Activated T-helper 1 cell treated with anti-CD3 and anti-CD28 coated beads, Interleukin-12 subunit alpha, Interleukin-12 subunit beta, Interleukin-2, Interleukin-4 antibody, amounts not matched to agents 30 ng/mL and 10 ng/mL and 1 ng/mL, durations not matched to agents 14 hours and 24 hours and 36 hours (primary cell): ENCODE results near the gene AKT3. TPM values are rescaled to one million over a fixed set of nuclear protein-coding genes. Genes with fewer than 3 reads are reported as not detected.
A peak's percentile ranks its signal among the peaks of the same experiment; 100 is the strongest.

ENCODE experiments used
- DNase-seq: peaks from one replicate; pipeline ENCODE4 v3.0.0; 2021; ENCODE audit warnings: low spot score
- H3K27ac Mint-ChIP-seq: one replicate; pipeline ENCODE4 v1.8.0; 2021; ENCODE audit warnings: mild to moderate bottlenecking, mixed read lengths
- H3K27me3 Mint-ChIP-seq: one replicate; pipeline ENCODE4 v1.8.0; 2022; ENCODE audit warnings: mild to moderate bottlenecking, moderate library complexity, mixed read lengths; ENCODE audit not compliant: insufficient read depth
- H3K36me3 Mint-ChIP-seq: one replicate; pipeline ENCODE4 v1.8.0; 2021; ENCODE audit warnings: low read depth, mixed read lengths
- H3K4me1 Mint-ChIP-seq: one replicate; pipeline ENCODE4 v1.8.0; 2021; ENCODE audit warnings: low read depth, mixed read lengths
- H3K4me3 Mint-ChIP-seq: one replicate; pipeline ENCODE4 v1.8.0; 2021; ENCODE audit warnings: mild to moderate bottlenecking, moderate library complexity, mixed read lengths
- H3K9me3 Mint-ChIP-seq: one replicate; pipeline ENCODE4 v1.8.0; 2021; ENCODE audit warnings: mixed read lengths
- intact Hi-C: fragments of 100-400 bp; cut with micrococcal nuclease; formaldehyde crosslinking; loops from one replicate; pipeline ENCODE4 v1.15.1; 2024
- total RNA-seq: library from RNA; stranded (reverse); gene quantifications from 2 replicates; pipeline ENCODE4 v1.2.3, GENCODE V29; 2022

The AKT3 gene
- total RNA-seq, 1 donor from 2014 or later: 40.1 TPM

DNA sequence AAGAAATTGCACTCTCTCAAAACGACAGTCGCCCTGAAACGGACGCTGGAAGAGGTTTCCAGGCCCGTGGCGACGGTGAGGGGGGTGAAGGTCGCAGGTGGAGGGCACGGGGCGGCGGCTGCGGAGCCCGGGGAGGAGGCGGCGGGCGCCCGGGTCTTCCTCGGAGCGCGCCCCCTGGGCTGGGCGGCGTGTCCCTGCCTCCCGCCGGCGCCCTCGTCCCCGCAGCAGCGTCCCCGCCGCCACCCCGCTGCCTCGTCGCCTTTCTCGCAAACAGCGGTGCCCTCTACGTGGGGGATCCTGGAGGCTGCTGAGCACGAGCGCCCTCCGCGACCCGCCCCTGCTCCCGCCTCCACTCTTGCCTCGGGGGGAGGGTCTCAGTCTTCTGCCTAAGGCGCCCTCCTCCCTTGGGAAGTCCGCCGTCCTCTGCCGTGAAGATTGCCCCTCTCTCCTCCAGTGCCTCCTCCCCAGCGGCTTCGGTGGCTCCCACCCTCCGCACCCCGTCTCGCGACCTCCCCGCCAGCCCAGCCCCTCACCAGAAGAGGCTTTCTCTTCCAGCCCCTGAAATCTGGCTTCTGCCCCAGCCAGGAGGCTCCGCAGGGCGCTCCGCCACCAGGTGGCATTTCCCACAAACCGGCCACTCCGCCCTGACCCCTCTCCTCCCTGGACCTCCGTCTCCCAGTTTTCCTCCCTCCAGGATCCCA lies 366.8 kb downstream of the AKT3 start:
- intact Hi-C loops: loop anchor here (5.0 kb wide), 1 partner anchor 141 kb away; no protein-coding TSS in a partner anchor
- H3K36me3 Mint-ChIP-seq: no peaks in the 10 kb centered on the region
- no peak overlapping the region for H3K27ac Mint-ChIP-seq
- peaks cover 7% of the 10 kb centered on the region for H3K27me3 Mint-ChIP-seq
- no peak for DNase-seq
- H3K4me1 Mint-ChIP-seq: peaks cover 22% of the 10 kb centered on the region
- no peaks in the 10 kb centered on the region for H3K9me3 Mint-ChIP-seq
- H3K4me3 Mint-ChIP-seq: peak overlapping the region; percentile 65

DNA sequence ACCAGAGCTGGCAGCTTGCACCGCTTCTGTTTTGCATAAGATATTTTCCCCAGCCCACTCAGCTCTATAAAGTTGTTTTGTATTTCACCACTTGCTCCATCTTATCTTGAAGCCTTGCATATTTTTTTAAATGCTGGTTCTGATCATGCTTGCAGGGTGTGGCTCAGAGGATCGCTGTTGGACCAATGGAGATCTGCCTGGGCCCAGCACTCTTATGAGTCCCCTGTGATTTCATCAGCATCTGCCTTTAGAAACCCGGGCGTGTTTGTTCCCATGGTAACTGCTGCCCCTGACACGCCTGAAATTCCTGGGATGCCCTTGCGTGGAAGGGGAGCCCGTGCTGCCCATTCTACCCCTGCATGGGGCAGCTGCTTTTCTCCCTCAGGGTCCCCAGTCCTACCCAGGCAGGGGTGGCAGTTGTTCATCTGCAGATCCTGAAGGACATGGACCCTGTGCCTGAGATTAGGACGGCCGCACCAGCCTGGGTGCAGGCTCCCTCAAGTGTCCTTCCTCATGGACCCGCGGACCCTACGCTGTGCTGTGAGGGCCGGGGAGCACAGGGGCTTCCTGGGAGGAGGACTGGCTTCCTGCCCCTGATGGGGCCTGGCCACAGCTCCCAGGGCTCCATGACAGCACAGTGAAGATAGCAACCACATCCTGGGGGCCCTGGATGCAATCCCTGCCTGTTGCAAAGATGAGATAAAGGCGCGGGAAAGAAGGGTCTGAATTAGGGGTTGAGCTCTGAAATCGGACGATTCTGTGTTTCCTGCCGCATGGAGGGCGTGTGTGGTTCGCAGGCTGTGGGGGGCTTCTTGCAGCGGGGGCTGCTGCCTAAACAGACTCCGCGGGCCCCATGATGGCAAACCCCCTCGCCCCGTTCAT lies 367.7 kb downstream of the AKT3 start:
- Mint-ChIP-seq H3K27me3 (peaks cover 7% of the 10 kb centered on the region), H3K4me3 (peak overlapping the region; percentile 65), H3K4me1 (peaks cover 22% of the 10 kb centered on the region), H3K36me3 (no peaks in the 10 kb centered on the region), H3K9me3 (no peaks in the 10 kb centered on the region), H3K27ac (no peak overlapping the region)
- intact Hi-C loops: loop anchor here (5.0 kb wide), 1 partner anchor 140 kb away; no protein-coding TSS in a partner anchor
- DNase-seq: no peak

DNA sequence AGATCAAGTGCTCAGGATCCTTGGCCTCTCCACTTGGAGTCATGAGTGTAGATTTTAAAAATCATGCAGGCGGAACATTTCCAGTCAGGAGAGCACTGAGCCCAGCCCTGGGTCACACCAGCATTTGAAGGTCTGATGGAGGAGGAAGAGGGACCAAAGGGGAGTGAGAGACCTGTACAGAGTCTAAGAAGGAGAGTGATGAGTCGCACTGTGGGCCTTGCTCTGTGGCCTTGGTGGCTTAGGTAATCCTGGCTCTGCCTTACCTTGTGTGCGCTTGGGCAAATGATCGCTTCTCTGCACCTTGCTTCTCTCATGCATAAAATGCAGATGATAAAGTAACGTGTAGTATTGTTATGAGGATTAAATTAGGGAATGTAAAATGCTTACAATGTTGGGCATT lies 368.9 kb downstream of the AKT3 start:
- intact Hi-C loops: loop anchor here (5.0 kb wide), 1 partner anchor 139 kb away; no protein-coding TSS in a partner anchor
- H3K9me3 Mint-ChIP-seq: no peaks in the 10 kb centered on the region
- no peak overlapping the region for H3K27ac Mint-ChIP-seq
- no peak overlapping the region for H3K4me3 Mint-ChIP-seq
- H3K36me3 Mint-ChIP-seq: no peaks in the 10 kb centered on the region
- DNase-seq: no peak
- H3K27me3 Mint-ChIP-seq: peaks cover 7% of the 10 kb centered on the region
- peaks cover 22% of the 10 kb centered on the region for H3K4me1 Mint-ChIP-seq

DNA sequence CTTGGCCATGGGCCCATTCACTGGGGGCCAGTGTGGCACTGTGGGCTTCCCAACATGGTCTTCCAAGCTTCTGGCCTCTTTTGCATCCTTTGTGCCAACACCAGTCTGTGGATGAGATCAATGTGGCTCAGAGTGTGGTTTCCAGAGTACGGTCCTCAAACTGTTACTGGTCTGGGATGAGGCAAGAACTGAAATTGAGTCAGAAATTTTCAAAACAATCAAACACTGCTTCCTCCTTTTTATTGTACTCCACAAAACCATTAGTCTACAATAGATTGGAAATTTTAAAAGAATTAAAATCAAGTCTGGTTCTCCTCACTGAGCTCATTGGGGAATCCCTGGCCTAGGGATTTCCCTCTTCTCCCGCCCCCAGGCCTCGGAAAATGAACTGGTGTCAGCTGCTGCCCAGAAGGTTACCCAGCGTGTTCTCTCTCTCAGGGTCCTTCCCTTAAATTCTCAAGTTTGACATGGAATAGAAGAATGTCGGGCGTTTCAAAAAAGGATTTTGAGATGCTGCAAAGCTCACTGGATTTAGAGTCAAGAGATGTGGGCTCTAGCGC lies 372.2 kb downstream of the AKT3 start:
- intact Hi-C loops: loop anchor here (2.0 kb wide), 1 partner anchor 271 kb away; no protein-coding TSS in a partner anchor
- no peaks in the 10 kb centered on the region for H3K9me3 Mint-ChIP-seq
- H3K27ac Mint-ChIP-seq: no peak overlapping the region
- no peak for DNase-seq
- no peaks in the 10 kb centered on the region for H3K36me3 Mint-ChIP-seq
- H3K4me1 Mint-ChIP-seq: peaks cover 31% of the 10 kb centered on the region
- H3K4me3 Mint-ChIP-seq: no peak overlapping the region
- H3K27me3 Mint-ChIP-seq: no peaks in the 10 kb centered on the region

DNA sequence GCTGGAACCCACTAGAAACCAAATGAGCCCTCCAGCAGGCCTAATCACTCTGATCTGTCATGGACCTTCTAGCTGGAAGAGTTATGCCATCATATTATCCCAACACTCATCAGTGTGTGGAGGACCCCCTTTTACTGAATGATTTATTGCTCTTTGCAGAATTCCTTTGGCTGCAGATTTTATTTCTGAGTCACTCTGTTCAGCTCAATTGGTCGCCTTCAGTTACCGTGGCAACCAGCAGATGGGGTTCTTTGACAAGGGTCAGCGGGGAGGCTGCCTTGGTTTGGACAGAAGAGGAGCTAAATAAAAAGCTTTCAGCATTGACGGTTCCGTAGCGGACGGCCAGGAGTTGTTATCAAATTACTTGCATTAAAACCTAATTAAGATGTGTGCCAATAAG lies 374.1 kb downstream of the AKT3 start:
- intact Hi-C loops: loop anchor here (2.0 kb wide), 1 partner anchor 273 kb away; no protein-coding TSS in a partner anchor
- Mint-ChIP-seq H3K36me3 (no peaks in the 10 kb centered on the region), H3K4me1 (peaks cover 12% of the 10 kb centered on the region), H3K4me3 (no peak overlapping the region), H3K27ac (no peak overlapping the region), H3K9me3 (no peaks in the 10 kb centered on the region), H3K27me3 (no peaks in the 10 kb centered on the region)
- DNase-seq: no peak

DNA sequence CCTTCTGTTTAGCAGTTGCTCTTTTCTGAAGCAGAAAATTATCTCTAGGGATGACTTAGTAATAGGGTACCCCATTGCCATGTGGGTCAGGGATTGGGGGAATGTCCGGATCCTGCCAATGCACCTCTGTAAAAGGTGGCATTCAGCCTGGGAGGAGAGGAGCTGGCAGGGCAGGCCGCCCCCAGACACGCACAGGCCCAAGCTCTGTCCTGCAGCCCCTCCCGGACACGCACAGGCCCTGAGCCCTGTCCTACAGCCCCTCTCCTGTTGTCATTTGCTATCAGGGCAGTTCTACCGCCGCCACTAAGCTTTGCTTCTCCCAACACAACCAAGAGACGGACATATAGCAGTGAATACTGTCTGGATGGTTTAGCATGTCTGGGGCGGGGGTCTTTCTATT lies 375.1 kb downstream of the AKT3 start:
- DNase-seq: no peak
- no peaks in the 10 kb centered on the region for H3K36me3 Mint-ChIP-seq
- H3K27me3 Mint-ChIP-seq: no peaks in the 10 kb centered on the region
- intact Hi-C loops: no loop called here
- H3K4me1 Mint-ChIP-seq: peaks cover 10% of the 10 kb centered on the region
- no peak overlapping the region for H3K27ac Mint-ChIP-seq
- H3K9me3 Mint-ChIP-seq: no peaks in the 10 kb centered on the region
- no peak overlapping the region for H3K4me3 Mint-ChIP-seq

DNA sequence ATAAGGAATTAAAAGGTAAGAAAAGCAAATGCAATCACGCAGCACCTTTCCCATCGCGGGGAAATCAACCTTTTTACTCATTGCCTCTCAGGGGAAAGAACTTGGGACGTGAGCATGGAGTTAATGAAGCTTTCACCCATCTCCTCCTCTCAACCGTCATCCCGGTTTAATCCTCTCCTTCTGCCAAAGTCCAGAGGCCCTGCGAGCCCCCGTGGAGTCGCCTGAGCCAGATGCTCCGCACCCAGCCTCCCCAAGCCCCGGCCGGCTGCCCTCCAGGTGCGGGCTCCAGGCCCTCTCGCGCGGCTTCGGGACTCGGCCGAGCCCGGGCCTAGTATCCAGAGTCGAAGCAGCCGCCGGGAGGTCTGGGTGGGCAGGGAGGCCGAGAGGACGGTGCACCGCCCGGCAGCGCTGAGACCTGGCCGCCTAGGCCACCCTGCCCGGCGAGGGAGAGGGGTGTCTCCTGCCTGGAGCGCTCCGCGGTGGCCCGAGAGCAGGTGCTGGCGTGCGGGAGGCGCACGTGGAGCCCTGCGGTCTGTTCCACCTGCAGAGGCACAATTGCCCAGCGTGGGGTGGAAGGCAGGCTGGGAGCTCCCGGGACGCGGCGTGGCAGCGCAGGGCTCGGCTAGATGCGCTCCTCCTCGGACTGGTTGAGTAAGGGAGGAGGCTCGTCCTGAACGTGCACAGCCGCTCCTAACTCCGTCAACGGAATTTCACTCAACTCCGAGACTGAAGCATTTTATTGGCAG lies 375.7 kb downstream of the AKT3 start:
- H3K4me3 Mint-ChIP-seq: no peak overlapping the region
- H3K36me3 Mint-ChIP-seq: no peaks in the 10 kb centered on the region
- H3K9me3 Mint-ChIP-seq: no peaks in the 10 kb centered on the region
- H3K4me1 Mint-ChIP-seq: peaks cover 10% of the 10 kb centered on the region
- no peak overlapping the region for H3K27ac Mint-ChIP-seq
- intact Hi-C loops: no loop called here
- no peaks in the 10 kb centered on the region for H3K27me3 Mint-ChIP-seq
- no peak for DNase-seq

DNA sequence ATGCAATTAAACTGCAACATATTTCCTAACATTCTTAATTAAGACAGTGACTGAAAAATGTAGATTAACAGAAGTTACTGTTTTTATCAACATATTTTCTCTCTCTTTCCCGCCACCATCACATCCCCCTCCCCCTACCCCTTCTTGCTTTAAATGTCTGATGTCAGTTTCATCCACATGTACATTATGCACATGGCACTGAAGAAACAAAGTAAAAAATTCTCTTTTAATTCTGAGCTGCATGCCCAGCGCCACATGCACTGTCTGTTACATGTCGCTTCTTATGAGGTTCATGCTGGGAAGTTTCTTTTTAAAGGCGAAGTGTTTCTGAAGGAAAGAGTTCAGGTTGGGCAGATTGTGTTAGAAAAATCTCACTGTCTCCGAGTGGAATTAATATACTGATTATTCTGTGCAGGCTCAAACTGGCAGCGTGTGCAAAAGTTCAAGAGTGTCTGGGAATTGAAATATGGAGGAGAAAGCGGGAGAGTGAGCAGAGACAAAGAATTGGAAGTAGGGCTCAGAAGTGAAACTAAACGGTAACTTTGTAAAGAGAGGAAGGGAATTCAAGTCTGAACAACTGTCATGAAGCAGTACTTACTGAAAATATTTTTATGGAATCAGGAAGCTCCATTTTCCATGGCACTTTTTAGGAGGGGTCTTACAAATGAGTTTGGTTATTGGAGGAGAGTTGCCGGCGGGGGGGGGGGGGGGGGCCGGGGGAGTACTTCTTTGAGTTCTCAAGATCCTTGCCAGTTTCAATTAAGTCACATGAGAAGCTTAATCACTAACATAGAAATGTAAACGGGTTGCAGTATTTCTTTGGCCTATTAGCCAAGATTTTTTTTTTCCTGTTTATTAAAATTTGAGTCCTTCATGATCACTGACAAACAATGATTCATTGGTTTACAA lies 376.6 kb downstream of the AKT3 start:
- Mint-ChIP-seq H3K36me3 (no peaks in the 10 kb centered on the region), H3K27me3 (no peaks in the 10 kb centered on the region), H3K4me1 (peaks cover 10% of the 10 kb centered on the region), H3K4me3 (peak overlapping the region; percentile 83), H3K9me3 (no peaks in the 10 kb centered on the region), H3K27ac (peak overlapping the region; percentile 11)
- intact Hi-C loops: no loop called here
- DNase-seq: no peak

DNA sequence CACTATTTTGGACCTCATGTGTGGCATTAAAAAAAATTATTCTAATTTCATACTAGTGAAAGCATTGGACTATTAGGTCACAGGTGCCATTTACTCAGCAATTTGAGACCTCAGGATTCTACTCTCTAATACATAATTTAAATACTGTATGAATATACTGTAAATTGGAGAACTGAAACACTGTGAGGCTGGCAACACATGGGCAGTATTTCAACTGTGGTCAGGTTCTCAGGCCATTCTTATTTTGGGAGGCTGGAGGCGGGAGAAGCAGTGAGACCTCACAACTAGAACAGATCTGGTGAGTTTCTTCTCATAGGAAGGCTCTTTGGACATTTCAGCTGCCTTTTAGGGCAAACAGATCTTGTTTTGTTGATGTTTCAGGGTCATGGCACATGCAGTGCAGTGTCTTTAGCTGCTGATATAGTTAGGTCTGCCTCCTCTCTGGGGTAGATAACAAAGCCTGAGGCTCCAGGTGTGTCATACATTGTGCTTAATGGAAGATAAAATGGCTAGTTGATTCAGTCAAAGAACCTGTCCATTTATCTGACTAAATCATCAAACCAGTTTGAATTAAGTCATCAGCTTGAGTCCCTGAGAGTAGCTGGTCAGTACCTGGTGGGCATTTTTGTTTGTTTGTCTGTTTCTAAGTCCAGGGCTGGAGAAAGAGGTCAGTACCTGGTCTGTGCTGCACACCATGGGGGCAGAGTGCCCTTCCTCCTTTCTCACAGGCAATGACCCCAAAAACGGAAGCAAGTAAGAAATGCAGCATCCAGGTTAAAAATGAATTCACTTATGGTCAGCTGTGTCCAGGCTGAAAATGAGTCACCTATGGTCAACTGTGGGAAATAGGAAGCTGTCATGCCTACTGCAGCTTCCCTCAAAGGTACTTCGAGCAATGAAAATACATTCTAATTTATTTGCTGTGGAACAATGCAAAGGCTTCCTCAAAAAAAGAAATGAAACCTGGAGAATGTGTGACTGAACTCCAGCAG lies 378.0 kb downstream of the AKT3 start:
- intact Hi-C loops: no loop called here
- no peak overlapping the region for H3K27ac Mint-ChIP-seq

DNA sequence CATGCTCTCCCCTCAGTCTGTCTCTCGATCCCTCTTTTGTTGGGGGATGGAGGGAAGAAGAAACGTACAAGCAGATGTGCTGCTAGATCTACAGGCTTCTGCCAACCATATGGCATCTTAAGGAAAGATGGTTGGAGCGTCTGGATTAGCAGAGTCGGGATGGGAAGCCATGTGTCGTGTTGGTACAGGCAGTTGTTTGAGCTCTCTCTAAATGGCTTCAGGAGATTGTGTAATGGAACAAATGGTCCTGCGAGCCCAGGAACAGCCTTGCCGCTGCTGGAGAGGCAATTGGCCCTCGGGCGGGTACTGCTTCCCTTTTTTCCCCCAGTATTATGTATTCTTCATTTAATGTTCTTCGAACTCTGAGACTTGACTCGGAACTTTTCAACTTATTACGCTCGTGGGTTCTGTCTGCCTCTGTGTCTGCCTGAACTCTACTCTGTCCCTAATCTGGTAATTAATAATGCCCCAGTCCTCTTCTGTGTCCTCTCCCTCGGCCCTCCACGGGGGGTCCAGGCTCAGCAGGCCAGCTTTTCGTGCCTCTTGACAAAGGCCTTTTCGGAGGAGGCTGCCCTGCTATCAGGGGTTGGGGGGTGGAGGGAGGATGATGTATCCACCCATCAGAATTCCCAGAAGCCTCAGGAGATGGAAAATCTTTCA lies 378.9 kb downstream of the AKT3 start:
- H3K27me3 Mint-ChIP-seq: no peaks in the 10 kb centered on the region
- no peak for DNase-seq
- H3K4me1 Mint-ChIP-seq: peaks cover 10% of the 10 kb centered on the region
- no peaks in the 10 kb centered on the region for H3K36me3 Mint-ChIP-seq
- H3K4me3 Mint-ChIP-seq: no peak overlapping the region
- no peaks in the 10 kb centered on the region for H3K9me3 Mint-ChIP-seq
- intact Hi-C loops: no loop called here
- H3K27ac Mint-ChIP-seq: no peak overlapping the region

More for the DNA sequence above, 378.0 kb downstream of the AKT3 start:
- Mint-ChIP-seq H3K4me3 (no peak overlapping the region), H3K4me1 (peaks cover 10% of the 10 kb centered on the region), H3K9me3 (no peaks in the 10 kb centered on the region), H3K36me3 (no peaks in the 10 kb centered on the region), H3K27me3 (no peaks in the 10 kb centered on the region)
- no peak for DNase-seq
